ENCODE results near the gene PTBP3.
A peak's percentile ranks its signal among the peaks of the same experiment; 100 is the strongest.

PTBP3 gene

GRCh38 chr9:112360047-112360804, 26.8 kb upstream of the PTBP3 start:
- in situ Hi-C loops (cut with MboI; ENCODE audit: low pct_unique_long_range_greater_than_20kb, low sequenced_read_pairs, unreplicated experiment): loop anchor here (25.0 kb wide), 1 partner anchor 598 kb away; no protein-coding TSS in a partner anchor

GRCh38 chr9:112355427-112355897, 22.0 kb upstream of the PTBP3 start:
- in situ Hi-C loops (cut with MboI; ENCODE audit: low pct_unique_long_range_greater_than_20kb, low sequenced_read_pairs, unreplicated experiment): loop anchor here (10.0 to 25.0 kb wide), 2 partner anchors 261 to 593 kb away; no protein-coding TSS in a partner anchor
- no peak for TF ChIP-seq CTCF (IDR thresholded peaks at IDR 0.05; ENCODE audit: extremely low read depth, insufficient read depth, missing control alignments)
- DNase-seq (ENCODE audit: low spot score): peak; percentile 41

More at GRCh38 chr9:112360047-112360804, 26.8 kb upstream of the PTBP3 start:
- no peak for TF ChIP-seq CTCF (IDR thresholded peaks at IDR 0.05; ENCODE audit: extremely low read depth, insufficient read depth, missing control alignments)
- no peak for DNase-seq (ENCODE audit: low spot score)

- TF ChIP-seq CTCF (IDR thresholded peaks at IDR 0.05; ENCODE audit: extremely low read depth, insufficient read depth, missing control alignments): no peak
- in situ Hi-C loops (cut with MboI; ENCODE audit: low pct_unique_long_range_greater_than_20kb, low sequenced_read_pairs, unreplicated experiment): loop anchor here (10.0 to 25.0 kb wide), 2 partner anchors 259 to 592 kb away; no protein-coding TSS in a partner anchor
- DNase-seq (ENCODE audit: low spot score): no peak
Observed at GRCh38 chr9:112354081-112354743, 20.8 kb upstream of the PTBP3 start.

- in situ Hi-C loops (cut with MboI; ENCODE audit: low pct_unique_long_range_greater_than_20kb, low sequenced_read_pairs, unreplicated experiment): loop anchor here (10.0 to 25.0 kb wide), 2 partner anchors 257 to 590 kb away; no protein-coding TSS in a partner anchor
- no peak for DNase-seq (ENCODE audit: low spot score)
Observed at GRCh38 chr9:112352209-112352608, 18.8 kb upstream of the PTBP3 start.

GRCh38 chr9:112351184-112351583, 17.8 kb upstream of the PTBP3 start:
- DNase-seq (ENCODE audit: low spot score): no peak
- no peak for TF ChIP-seq CTCF (IDR thresholded peaks at IDR 0.05; ENCODE audit: extremely low read depth, insufficient read depth, missing control alignments)
- in situ Hi-C loops (cut with MboI; ENCODE audit: low pct_unique_long_range_greater_than_20kb, low sequenced_read_pairs, unreplicated experiment): loop anchor here (10.0 to 25.0 kb wide), 2 partner anchors 256 to 589 kb away; no protein-coding TSS in a partner anchor

More at GRCh38 chr9:112352209-112352608, 18.8 kb upstream of the PTBP3 start:
- TF ChIP-seq CTCF (IDR thresholded peaks at IDR 0.05; ENCODE audit: extremely low read depth, insufficient read depth, missing control alignments): no peak

- in situ Hi-C loops (cut with MboI; ENCODE audit: low pct_unique_long_range_greater_than_20kb, low sequenced_read_pairs, unreplicated experiment): no loop called here
- no peak for TF ChIP-seq CTCF (IDR thresholded peaks at IDR 0.05; ENCODE audit: extremely low read depth, insufficient read depth, missing control alignments)
- no peak for DNase-seq (ENCODE audit: low spot score)
Observed at GRCh38 chr9:112349008-112349333, 15.6 kb upstream of the PTBP3 start.

Data from GM13977 (cell line).